Activated naive CD8-positive, alpha-beta T cell (primary cell): ENCODE data around the gene RAB17.
A peak's percentile ranks its signal among the peaks of the same experiment; 100 is the strongest.

Experiments used
- H3K27ac Mint-ChIP-seq: one replicate; pipeline ENCODE4 v1.8.0; 2021; ENCODE audit warnings: mixed read lengths
- H3K27me3 Mint-ChIP-seq: one replicate; pipeline ENCODE4 v1.8.0; 2021; ENCODE audit warnings: mixed read lengths
- H3K36me3 Mint-ChIP-seq: one replicate; pipeline ENCODE4 v1.8.0; 2021; ENCODE audit warnings: mixed read lengths
- H3K4me1 Mint-ChIP-seq: one replicate; pipeline ENCODE4 v1.8.0; 2021; ENCODE audit warnings: low read depth, mixed read lengths
- H3K4me3 Mint-ChIP-seq: one replicate; pipeline ENCODE4 v1.8.0; 2021; ENCODE audit warnings: mild to moderate bottlenecking, mixed read lengths
- H3K9me3 Mint-ChIP-seq: one replicate; pipeline ENCODE4 v1.8.0; 2021; ENCODE audit warnings: low read depth, mixed read lengths

The RAB17 gene

GRCh38 chr2:237628247-237629187 is 38.0 kb upstream of the RAB17 start:
- Mint-ChIP-seq H3K27me3 (peaks cover 5% of the 10 kb centered on the region), H3K36me3 (peaks cover 5% of the 10 kb centered on the region), H3K4me1 (peaks cover 23% of the 10 kb centered on the region), H3K4me3 (peak overlapping the region; percentile 88), H3K27ac (peak overlapping the region; percentile 46), H3K9me3 (no peaks in the 10 kb centered on the region)

- Mint-ChIP-seq H3K27ac (peak within 1 kb of the TSS; percentile 47), H3K4me1 (peaks cover 23% of the 10 kb centered on the region), H3K36me3 (peaks cover 5% of the 10 kb centered on the region), H3K27me3 (peaks cover 5% of the 10 kb centered on the region), H3K9me3 (no peaks in the 10 kb centered on the region), H3K4me3 (peak within 1 kb of the TSS; percentile 88)
Measured at GRCh38 chr2:237627441-237628246, 37.1 kb upstream of the RAB17 start, which contains the start of gene LRRFIP1. Gene LRRFIP1 (plus strand): TSS chr2:237627587. CDS start chr2:237627645, 58 bp downstream.

- H3K9me3 Mint-ChIP-seq: no peaks in the 10 kb centered on the region
- H3K4me3 Mint-ChIP-seq: peak overlapping the region; percentile 78
- peaks cover 5% of the 10 kb centered on the region for H3K27me3 Mint-ChIP-seq
- H3K36me3 Mint-ChIP-seq: peaks cover 5% of the 10 kb centered on the region
- peak overlapping the region; percentile 47 for H3K27ac Mint-ChIP-seq
- peaks cover 23% of the 10 kb centered on the region for H3K4me1 Mint-ChIP-seq
Measured at GRCh38 chr2:237626813-237627440, 36.4 kb upstream of the RAB17 start.

GRCh38 chr2:237625777-237626176 is 35.2 kb upstream of the RAB17 start:
- no peaks in the 10 kb centered on the region for H3K9me3 Mint-ChIP-seq
- peaks cover 5% of the 10 kb centered on the region for H3K27me3 Mint-ChIP-seq
- H3K27ac Mint-ChIP-seq: no peak overlapping the region
- H3K4me3 Mint-ChIP-seq: peak overlapping the region; percentile 78
- H3K4me1 Mint-ChIP-seq: peaks cover 23% of the 10 kb centered on the region
- H3K36me3 Mint-ChIP-seq: peaks cover 5% of the 10 kb centered on the region

- no peaks in the 10 kb centered on the region for H3K9me3 Mint-ChIP-seq
- no peak overlapping the region for H3K27ac Mint-ChIP-seq
- peaks cover 4% of the 10 kb centered on the region for H3K36me3 Mint-ChIP-seq
- peaks cover 3% of the 10 kb centered on the region for H3K27me3 Mint-ChIP-seq
- peak overlapping the region; percentile 78 for H3K4me3 Mint-ChIP-seq
- peaks cover 20% of the 10 kb centered on the region for H3K4me1 Mint-ChIP-seq
Measured at GRCh38 chr2:237625216-237625705, 34.7 kb upstream of the RAB17 start.

GRCh38 chr2:237624565-237624964 is 34.0 kb upstream of the RAB17 start:
- Mint-ChIP-seq H3K9me3 (no peaks in the 10 kb centered on the region), H3K27ac (no peak overlapping the region), H3K27me3 (no peaks in the 10 kb centered on the region), H3K4me1 (peaks cover 16% of the 10 kb centered on the region), H3K36me3 (no peaks in the 10 kb centered on the region), H3K4me3 (no peak overlapping the region)

- no peak overlapping the region for H3K4me3 Mint-ChIP-seq
- no peaks in the 10 kb centered on the region for H3K9me3 Mint-ChIP-seq
- no peak overlapping the region for H3K27ac Mint-ChIP-seq
- peaks cover 11% of the 10 kb centered on the region for H3K4me1 Mint-ChIP-seq
- no peaks in the 10 kb centered on the region for H3K27me3 Mint-ChIP-seq
- no peaks in the 10 kb centered on the region for H3K36me3 Mint-ChIP-seq
Measured at GRCh38 chr2:237623428-237624403, 33.2 kb upstream of the RAB17 start.

- Mint-ChIP-seq H3K4me1 (peaks cover 38% of the 10 kb centered on the region), H3K36me3 (no peaks in the 10 kb centered on the region), H3K9me3 (no peaks in the 10 kb centered on the region), H3K4me3 (no peak overlapping the region), H3K27me3 (no peaks in the 10 kb centered on the region), H3K27ac (no peak overlapping the region)
Measured at GRCh38 chr2:237618449-237618848, 27.9 kb upstream of the RAB17 start.

- H3K4me3 Mint-ChIP-seq: no peak overlapping the region
- H3K27me3 Mint-ChIP-seq: no peaks in the 10 kb centered on the region
- H3K9me3 Mint-ChIP-seq: no peaks in the 10 kb centered on the region
- H3K4me1 Mint-ChIP-seq: peaks cover 40% of the 10 kb centered on the region
- no peak overlapping the region for H3K27ac Mint-ChIP-seq
- H3K36me3 Mint-ChIP-seq: peaks cover under 1% of the 10 kb centered on the region
Measured at GRCh38 chr2:237617587-237617982, 27.1 kb upstream of the RAB17 start.

GRCh38 chr2:237616734-237617586 is 26.4 kb upstream of the RAB17 start:
- peak overlapping the region; percentile 64 for H3K4me3 Mint-ChIP-seq
- H3K4me1 Mint-ChIP-seq: peaks cover 40% of the 10 kb centered on the region
- peaks cover 2% of the 10 kb centered on the region for H3K36me3 Mint-ChIP-seq
- no peaks in the 10 kb centered on the region for H3K27me3 Mint-ChIP-seq
- no peaks in the 10 kb centered on the region for H3K9me3 Mint-ChIP-seq
- H3K27ac Mint-ChIP-seq: peak overlapping the region; percentile 17

GRCh38 chr2:237616373-237616733 is 25.8 kb upstream of the RAB17 start:
- H3K36me3 Mint-ChIP-seq: peaks cover 2% of the 10 kb centered on the region
- peak overlapping the region; percentile 64 for H3K4me3 Mint-ChIP-seq
- H3K27ac Mint-ChIP-seq: no peak overlapping the region
- H3K9me3 Mint-ChIP-seq: no peaks in the 10 kb centered on the region
- H3K27me3 Mint-ChIP-seq: no peaks in the 10 kb centered on the region
- peaks cover 40% of the 10 kb centered on the region for H3K4me1 Mint-ChIP-seq

GRCh38 chr2:237615631-237616249 is 25.2 kb upstream of the RAB17 start:
- no peak overlapping the region for H3K27ac Mint-ChIP-seq
- peaks cover 2% of the 10 kb centered on the region for H3K36me3 Mint-ChIP-seq
- no peaks in the 10 kb centered on the region for H3K27me3 Mint-ChIP-seq
- no peak overlapping the region for H3K4me3 Mint-ChIP-seq
- H3K4me1 Mint-ChIP-seq: peaks cover 40% of the 10 kb centered on the region
- no peaks in the 10 kb centered on the region for H3K9me3 Mint-ChIP-seq
